ENCODE results near the gene IGFBP6. TPM values are rescaled to one million over a fixed set of nuclear protein-coding genes. Genes with fewer than 3 reads are reported as not detected.

The IGFBP6 gene
- total RNA-seq, 2 experiments from 2014 or later, result 2.0 to 2.3 TPM

GRCh38 chr12:53062011-53062961, 35.2 kb upstream of the IGFBP6 start:
- H3K9me3 Mint-ChIP-seq, result no peaks in the 10 kb centered on the region
- H3K4me3 Mint-ChIP-seq, result no peak overlapping the region
- peaks cover 6% of the 10 kb centered on the region for H3K4me1 Mint-ChIP-seq
- POLR2A ChIA-PET, result interaction anchor here (0.9 kb wide), 1 partner anchor 17 kb away, joined by 4 read pairs; the partner anchor contains the start of gene SPRYD3
- H3K27ac Mint-ChIP-seq, result no peak overlapping the region
- H3K27me3 Mint-ChIP-seq, result peaks cover 1% of the 10 kb centered on the region
- H3K36me3 Mint-ChIP-seq, result peaks cover 15% of the 10 kb centered on the region
- no peak for ATAC-seq (ENCODE audit: low read depth)
- peak; percentile 27 for DNase-seq

DNA sequence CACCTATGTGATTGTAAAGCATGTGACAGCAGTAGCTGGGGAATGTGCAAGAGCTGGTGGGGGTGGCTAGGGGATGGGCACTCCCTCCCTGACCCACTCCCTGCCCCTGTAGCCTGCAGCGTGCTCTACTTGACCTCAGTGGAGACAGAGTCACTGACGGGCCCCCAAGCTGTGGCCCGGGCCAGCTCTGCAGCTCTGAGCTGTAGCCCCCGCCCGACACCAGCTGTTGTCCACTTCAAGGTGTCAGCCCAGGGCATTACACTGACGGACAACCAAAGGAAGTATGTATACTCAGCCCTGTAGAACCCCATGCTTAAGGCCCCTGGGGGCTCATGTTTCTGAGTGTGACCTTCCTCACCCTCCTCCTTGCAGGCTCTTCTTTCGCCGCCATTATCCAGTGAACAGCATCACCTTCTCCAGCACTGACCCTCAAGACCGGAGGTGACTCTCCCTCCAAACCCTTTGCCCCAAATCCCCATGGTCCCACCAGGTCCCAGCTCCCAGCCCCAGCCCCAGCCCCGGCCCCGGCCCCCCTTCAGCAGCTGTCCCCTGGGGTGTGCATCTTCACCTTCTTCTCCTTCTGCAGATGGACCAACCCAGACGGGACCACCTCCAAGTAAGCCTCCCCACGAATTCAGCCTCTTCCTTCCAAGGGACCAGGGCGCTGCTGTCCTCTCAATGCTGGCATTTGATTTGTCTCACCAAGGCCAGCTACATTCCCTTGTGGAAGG, 34.3 kb upstream of the IGFBP6 start:
- Mint-ChIP-seq H3K4me1 (peaks cover 6% of the 10 kb centered on the region), H3K4me3 (no peak overlapping the region), H3K27ac (no peak overlapping the region), H3K9me3 (no peaks in the 10 kb centered on the region), H3K36me3 (peaks cover 15% of the 10 kb centered on the region), H3K27me3 (peaks cover 1% of the 10 kb centered on the region)
- DNase-seq, result peak; percentile 25
- no peak for ATAC-seq (ENCODE audit: low read depth)
- POLR2A ChIA-PET, result no interaction called here

DNA sequence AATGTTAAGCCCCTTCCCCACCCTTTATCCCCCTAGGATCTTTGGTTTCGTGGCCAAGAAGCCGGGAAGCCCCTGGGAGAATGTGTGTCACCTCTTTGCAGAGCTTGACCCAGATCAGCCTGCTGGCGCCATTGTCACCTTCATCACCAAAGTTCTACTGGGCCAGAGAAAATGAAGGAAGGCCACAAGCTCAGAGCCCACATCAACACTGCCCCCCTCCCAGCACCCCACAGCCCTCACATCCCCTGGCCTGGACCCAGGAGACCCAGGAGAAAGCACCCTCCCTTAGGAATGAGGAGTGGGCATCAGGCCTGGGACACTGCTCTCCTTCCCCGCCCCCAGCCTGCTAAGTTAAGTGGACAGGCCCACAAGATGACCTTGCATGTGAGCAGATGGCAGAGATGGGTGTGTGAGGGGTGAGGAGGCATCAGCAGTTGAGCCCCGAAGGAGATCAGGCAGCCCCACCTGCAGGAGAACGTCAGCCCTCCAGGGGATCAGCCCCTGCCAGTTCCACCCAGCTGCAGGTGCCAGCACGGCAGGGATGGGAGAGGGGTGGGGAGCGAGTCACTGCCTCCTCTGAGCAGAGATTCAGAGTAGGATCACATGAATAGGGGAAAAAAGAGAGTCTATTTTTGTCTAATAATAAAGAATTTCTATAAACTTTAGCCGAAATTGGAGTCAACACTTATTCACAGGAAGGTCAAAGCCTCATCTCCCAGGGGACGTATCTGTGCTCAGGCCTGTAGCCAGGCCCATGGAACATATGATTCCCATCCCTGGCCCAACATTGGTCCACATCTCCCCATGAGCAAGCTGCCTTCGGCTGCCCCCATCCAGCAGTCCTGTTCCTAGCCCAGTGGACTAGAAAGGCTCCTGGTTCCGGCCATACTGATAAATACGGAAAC, 33.5 kb upstream of the IGFBP6 start:
- no peak for ATAC-seq (ENCODE audit: low read depth)
- Mint-ChIP-seq H3K27me3 (peaks cover 1% of the 10 kb centered on the region), H3K4me3 (no peak overlapping the region), H3K27ac (peak overlapping the region; percentile 52), H3K4me1 (peaks cover 6% of the 10 kb centered on the region), H3K9me3 (no peaks in the 10 kb centered on the region), H3K36me3 (peaks cover 15% of the 10 kb centered on the region)
- POLR2A ChIA-PET, result no interaction called here
- DNase-seq, result peak; percentile 20

DNA sequence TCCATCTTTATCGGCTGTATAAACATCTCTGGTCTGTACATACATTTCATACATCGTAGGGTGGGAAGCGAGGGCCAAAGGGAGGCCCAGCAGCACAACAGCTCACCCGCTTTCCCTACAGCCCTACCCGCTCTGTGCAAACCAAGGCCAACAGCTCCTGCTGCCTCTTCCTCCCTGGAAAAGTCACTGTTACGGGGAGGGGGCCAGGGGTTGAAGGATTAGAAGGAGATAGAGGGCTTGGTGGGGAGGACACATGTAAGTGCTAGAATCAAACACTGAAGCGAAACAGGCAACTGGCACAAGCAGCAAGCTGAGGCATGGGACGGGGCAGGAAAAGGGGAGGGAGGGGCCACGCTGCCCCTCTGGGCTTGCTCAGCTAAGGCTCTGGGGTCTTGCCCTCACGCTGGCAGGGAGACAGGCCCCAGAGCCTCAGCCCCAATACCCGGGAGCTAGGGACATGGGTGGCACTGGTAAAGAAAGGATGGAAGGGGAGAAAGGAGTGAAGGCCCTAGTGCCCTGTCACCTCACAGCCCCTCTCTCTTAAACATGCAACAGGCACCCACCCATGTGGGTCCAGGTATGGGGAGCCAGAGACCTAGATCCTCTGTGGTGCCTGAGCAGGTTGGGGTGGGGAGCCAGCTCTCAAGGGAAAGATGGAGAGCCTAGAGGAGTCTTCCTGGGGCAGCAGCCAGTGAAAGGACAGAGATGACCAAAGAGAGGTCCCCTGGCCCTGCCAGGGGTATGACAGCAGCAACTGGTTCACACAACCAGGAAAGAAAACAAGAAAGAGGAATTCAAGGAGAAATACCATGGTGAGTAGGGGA, 32.6 kb upstream of the IGFBP6 start:
- H3K27ac Mint-ChIP-seq, result no peak overlapping the region
- H3K4me3 Mint-ChIP-seq, result no peak overlapping the region

GRCh38 chr12:53065470-53065869, 32.0 kb upstream of the IGFBP6 start:
- H3K4me1 Mint-ChIP-seq, result peaks cover 6% of the 10 kb centered on the region
- DNase-seq (peak; percentile 29), ATAC-seq (ENCODE audit: low read depth) (no peak)
- H3K36me3 Mint-ChIP-seq, result peaks cover 15% of the 10 kb centered on the region
- peaks cover 1% of the 10 kb centered on the region for H3K27me3 Mint-ChIP-seq
- H3K4me3 Mint-ChIP-seq, result no peak overlapping the region
- H3K9me3 Mint-ChIP-seq, result no peaks in the 10 kb centered on the region
- no peak overlapping the region for H3K27ac Mint-ChIP-seq
- POLR2A ChIA-PET, result interaction anchor here (0.7 to 3.0 kb wide), 6 partner anchors 11 to 141 kb away, joined by 3 to 25 read pairs (median 4); partner anchors contain the start of genes IGFBP6, ITGB7 and SPRYD3

More for the DNA sequence above, 32.6 kb upstream of the IGFBP6 start:
- ATAC-seq (ENCODE audit: low read depth) (no peak), DNase-seq (peak; percentile 19)
- Mint-ChIP-seq H3K9me3 (no peaks in the 10 kb centered on the region), H3K36me3 (peaks cover 15% of the 10 kb centered on the region), H3K4me1 (peaks cover 6% of the 10 kb centered on the region), H3K27me3 (peaks cover 1% of the 10 kb centered on the region)
- POLR2A ChIA-PET, result interaction anchor here (0.8 to 3.0 kb wide), 4 partner anchors 14 to 34 kb away, joined by 3 to 25 read pairs (median 5); partner anchors contain the start of genes IGFBP6 and SPRYD3

GRCh38 chr12:53065975-53066931, 31.2 kb upstream of the IGFBP6 start:
- Mint-ChIP-seq H3K27me3 (peaks cover under 1% of the 10 kb centered on the region), H3K4me3 (no peak overlapping the region), H3K9me3 (no peaks in the 10 kb centered on the region), H3K4me1 (peaks cover 6% of the 10 kb centered on the region), H3K27ac (peak overlapping the region; percentile 66), H3K36me3 (peaks cover 15% of the 10 kb centered on the region)
- POLR2A ChIA-PET, result interaction anchor here (0.6 to 3.0 kb wide), 9 partner anchors 9 to 141 kb away, joined by 3 to 25 read pairs (median 3); partner anchors contain the start of genes IGFBP6, ITGB7 and SPRYD3
- ATAC-seq (ENCODE audit: low read depth), result peak; percentile 69
- DNase-seq, result peak; percentile 72

- no peaks in the 10 kb centered on the region for H3K9me3 Mint-ChIP-seq
- POLR2A ChIA-PET, result interaction anchor here (1.2 to 3.0 kb wide), 2 partner anchors 12 to 31 kb away, joined by 5 to 25 read pairs; partner anchors contain the start of genes IGFBP6 and SPRYD3
- H3K4me3 Mint-ChIP-seq, result no peak overlapping the region
- no peak overlapping the region for H3K27ac Mint-ChIP-seq
- H3K27me3 Mint-ChIP-seq, result no peaks in the 10 kb centered on the region
- peak; percentile 11 for DNase-seq
- peaks cover 8% of the 10 kb centered on the region for H3K4me1 Mint-ChIP-seq
- H3K36me3 Mint-ChIP-seq, result peaks cover 16% of the 10 kb centered on the region
- ATAC-seq (ENCODE audit: low read depth), result no peak
Observed at GRCh38 chr12:53067074-53067992, 30.1 kb upstream of the IGFBP6 start.

- DNase-seq (no peak), ATAC-seq (ENCODE audit: low read depth) (no peak)
- no peak overlapping the region for H3K4me3 Mint-ChIP-seq
- no peaks in the 10 kb centered on the region for H3K27me3 Mint-ChIP-seq
- H3K27ac Mint-ChIP-seq, result no peak overlapping the region
- H3K4me1 Mint-ChIP-seq, result peaks cover 8% of the 10 kb centered on the region
- POLR2A ChIA-PET, result interaction anchor here (1.2 to 3.0 kb wide), 2 partner anchors 11 to 31 kb away, joined by 5 to 25 read pairs; partner anchors contain the start of genes IGFBP6 and SPRYD3
- H3K36me3 Mint-ChIP-seq, result peaks cover 21% of the 10 kb centered on the region
- H3K9me3 Mint-ChIP-seq, result no peaks in the 10 kb centered on the region
Observed at GRCh38 chr12:53067993-53068770, 29.3 kb upstream of the IGFBP6 start.

DNA sequence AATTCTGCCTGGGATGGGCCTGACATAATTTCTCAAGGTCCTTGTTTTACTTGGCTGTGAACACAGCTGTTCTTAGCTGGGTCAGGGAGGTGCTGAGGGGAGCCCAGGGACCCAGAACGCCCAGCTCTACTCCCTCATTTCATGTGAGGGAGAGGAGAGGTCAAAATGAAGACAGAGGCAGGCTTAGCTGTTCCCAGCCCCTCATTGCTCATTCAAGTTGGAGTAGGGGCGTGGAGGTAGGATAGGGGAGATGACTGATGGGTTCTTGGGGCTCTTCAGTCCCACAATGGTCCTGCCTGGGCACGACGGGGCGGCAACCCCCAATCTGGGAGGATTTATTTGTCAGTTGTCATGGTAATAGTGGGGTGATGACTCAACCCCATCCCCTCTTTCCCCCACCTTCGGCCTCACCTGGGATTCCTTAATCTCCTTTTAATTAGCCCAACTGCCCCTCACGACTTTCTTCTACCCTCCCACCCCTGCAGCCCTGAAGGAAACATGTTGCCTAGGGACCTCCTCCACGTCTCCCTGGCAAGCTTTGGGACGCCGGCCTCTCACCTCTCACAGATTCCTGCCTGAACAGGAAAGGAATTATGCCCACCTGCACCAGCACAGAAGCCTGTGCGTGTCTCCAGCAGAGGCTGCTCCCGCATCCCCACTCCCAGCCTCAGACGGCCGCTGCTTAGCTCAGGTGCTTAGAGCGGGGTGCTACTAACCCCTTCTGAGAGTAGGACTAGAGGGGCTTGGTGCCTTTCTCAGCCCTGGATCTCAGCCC, 28.5 kb upstream of the IGFBP6 start:
- no peak for DNase-seq
- Mint-ChIP-seq H3K36me3 (peaks cover 19% of the 10 kb centered on the region), H3K27ac (no peak overlapping the region), H3K9me3 (no peaks in the 10 kb centered on the region), H3K4me3 (no peak overlapping the region), H3K27me3 (no peaks in the 10 kb centered on the region), H3K4me1 (peaks cover 8% of the 10 kb centered on the region)
- POLR2A ChIA-PET, result interaction anchor here (1.9 kb wide), 1 partner anchor 10 kb away, joined by 10 read pairs; the partner anchor contains the start of gene SPRYD3
- no peak for ATAC-seq (ENCODE audit: low read depth)
